Esophagus squamous epithelium (tissue), 5 donors: ENCODE measurements around the gene TNFRSF13B. TPM values are rescaled to one million over a fixed set of nuclear protein-coding genes. Genes with fewer than 3 reads are reported as not detected.

Experiments
- DNase-seq: peaks from one replicate; lab custom pipeline; 2025; lab: John Stamatoyannopoulos, UW
- H3K27ac ChIP-seq, 4 donors: fragments of 200-600 bp; sonication (generic); one replicate each; pipeline ENCODE4 v1.5.1; 2016 to 2019; ENCODE audit warnings: mild to moderate bottlenecking in 1 of 4
- H3K27me3 ChIP-seq, 4 donors: fragments of 200-600 bp; sonication (generic); 1 replicate in 3 of 4; 2 replicates in 1 of 4; pipeline versions ENCODE4 v1.5.1 to v1.6.0; 2017 to 2021; ENCODE audit warnings: antibody characterized with exemption in 1 of 4
- H3K36me3 ChIP-seq, 3 donors: fragments of 200-600 bp; sonication (generic); one replicate each; pipeline ENCODE4 v1.5.1; 2016 to 2019
- H3K4me1 ChIP-seq, 3 donors: fragments of 200-600 bp; sonication (generic); one replicate each; pipeline ENCODE4 v1.5.1; 2017 to 2019
- H3K4me3 ChIP-seq, 4 donors: fragments of 200-600 bp; sonication (generic); 1 replicate in 3 of 4; 2 replicates in 1 of 4; pipeline ENCODE4 v1.5.1; 2016 to 2019; ENCODE audit warnings: mild to moderate bottlenecking in 2 of 4, moderate library complexity in 1 of 4
- H3K9me3 ChIP-seq, 3 donors: fragments of 200-600 bp; sonication (generic); one replicate each; pipeline ENCODE4 v1.5.1; 2016 to 2019
- POLR2A ChIP-seq, 4 donors: fragments of 450-650 bp; IDR thresholded peaks; one replicate each; pipeline ENCODE4 v1.6.1; 2017; ENCODE audit warnings: antibody characterized with exemption in 4 of 4, mild to moderate bottlenecking in 4 of 4, moderate library complexity in 3 of 4
- WGBS, 2 donors: methylation state at CpG; one replicate each; pipeline ENCODE4 v1.1.5; 2018; 5-methylcytosine and 5-hydroxymethylcytosine counted together
- intact Hi-C: fragments of 100-400 bp; cut with DNase I; formaldehyde crosslinking; loops from one replicate; pipeline ENCODE4 v1.15.0; 2022
- total RNA-seq, 4 donors: library from RNA; depleted of rRNA; stranded (reverse); fragments of >200 nt; gene quantifications; one replicate each; pipeline ENCODE4 v1.1.0, GENCODE V29; 2016
- TF ChIP-seq, protein P1 (sequence below), 6 experiments: fragments of 450-650 bp in 4 of 6; fragments of 200-600 bp in 2 of 6; sonication (generic) in 2 of 6; IDR thresholded peaks; one replicate each; pipeline ENCODE4 v1.5.1; 2016 to 2019; ENCODE audit warnings: antibody characterized with exemption in 6 of 6, mild to moderate bottlenecking in 4 of 6, moderate library complexity in 4 of 6
- donor health status: DM: yes; HTN: yes; CAD: no.

The TNFRSF13B gene
- total RNA-seq, 4 donors from 2014 or later = not detected

DNA sequence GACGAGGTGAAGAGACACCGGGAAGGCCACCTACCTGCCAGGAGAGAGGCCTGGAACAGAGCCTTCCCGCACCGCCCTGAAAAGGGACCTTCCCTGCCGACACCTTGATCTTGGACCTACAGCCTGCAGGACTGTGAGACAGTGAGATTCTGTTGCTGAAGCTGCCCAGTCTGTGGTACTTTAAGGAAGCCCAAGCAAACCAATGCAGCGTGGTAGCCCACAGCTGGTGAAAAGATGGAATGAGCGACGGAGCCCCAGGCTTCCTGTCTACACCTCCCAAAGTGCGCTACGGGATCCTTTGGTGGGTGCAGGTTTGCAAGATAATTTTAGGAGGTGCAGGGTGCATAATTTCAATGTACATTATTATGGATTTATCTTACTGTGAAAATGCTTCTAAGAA lies 33.9 kb downstream of the TNFRSF13B start:
- no peaks in the 10 kb centered on the region for H3K9me3 ChIP-seq
- no peak overlapping the region for H3K4me3 ChIP-seq
- TF ChIP-seq POLR2A (IDR thresholded peaks at IDR 0.05) = no peak
- TF ChIP-seq, protein P1, sequence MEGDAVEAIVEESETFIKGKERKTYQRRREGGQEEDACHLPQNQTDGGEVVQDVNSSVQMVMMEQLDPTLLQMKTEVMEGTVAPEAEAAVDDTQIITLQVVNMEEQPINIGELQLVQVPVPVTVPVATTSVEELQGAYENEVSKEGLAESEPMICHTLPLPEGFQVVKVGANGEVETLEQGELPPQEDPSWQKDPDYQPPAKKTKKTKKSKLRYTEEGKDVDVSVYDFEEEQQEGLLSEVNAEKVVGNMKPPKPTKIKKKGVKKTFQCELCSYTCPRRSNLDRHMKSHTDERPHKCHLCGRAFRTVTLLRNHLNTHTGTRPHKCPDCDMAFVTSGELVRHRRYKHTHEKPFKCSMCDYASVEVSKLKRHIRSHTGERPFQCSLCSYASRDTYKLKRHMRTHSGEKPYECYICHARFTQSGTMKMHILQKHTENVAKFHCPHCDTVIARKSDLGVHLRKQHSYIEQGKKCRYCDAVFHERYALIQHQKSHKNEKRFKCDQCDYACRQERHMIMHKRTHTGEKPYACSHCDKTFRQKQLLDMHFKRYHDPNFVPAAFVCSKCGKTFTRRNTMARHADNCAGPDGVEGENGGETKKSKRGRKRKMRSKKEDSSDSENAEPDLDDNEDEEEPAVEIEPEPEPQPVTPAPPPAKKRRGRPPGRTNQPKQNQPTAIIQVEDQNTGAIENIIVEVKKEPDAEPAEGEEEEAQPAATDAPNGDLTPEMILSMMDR (IDR thresholded peaks at IDR 0.05) = no peak
- 69 to 82% methylated on average over 10 of the region's 10 CpGs for WGBS, 2 donors
- DNase-seq = no peak
- intact Hi-C loops = no loop called here
- H3K4me1 ChIP-seq = no peaks in the 10 kb centered on the region
- H3K27ac ChIP-seq = no peak overlapping the region
- H3K27me3 ChIP-seq = peaks cover 0 to 19% (median 0%) of the 10 kb centered on the region in 4 donors
- no peaks in the 10 kb centered on the region for H3K36me3 ChIP-seq

DNA sequence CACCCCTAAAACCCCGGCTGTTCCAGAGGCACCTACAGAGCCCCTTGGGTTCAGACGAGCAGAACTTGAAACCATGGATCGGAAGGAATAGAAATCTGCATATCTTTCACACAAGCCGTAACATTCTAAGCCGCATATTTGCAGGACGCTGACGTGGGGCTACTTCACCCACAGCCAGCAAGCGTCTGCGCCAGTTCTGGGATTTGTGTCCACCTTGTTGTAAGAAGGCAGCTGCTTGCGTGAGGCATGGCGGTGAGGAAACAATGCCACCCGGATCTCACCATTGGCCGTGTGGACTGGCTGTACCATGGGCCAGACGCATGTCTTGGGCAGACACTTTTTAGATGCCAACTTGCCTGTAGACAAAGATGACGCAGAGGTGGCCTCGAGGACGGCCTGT lies 34.5 kb downstream of the TNFRSF13B start:
- no peak for DNase-seq
- no peak for TF ChIP-seq POLR2A (IDR thresholded peaks at IDR 0.05)
- TF ChIP-seq, protein P1 (IDR thresholded peaks at IDR 0.05) = no peak
- H3K4me3 ChIP-seq = no peak overlapping the region
- H3K4me1 ChIP-seq = no peaks in the 10 kb centered on the region
- peaks cover 0 to 20% (median 0%) of the 10 kb centered on the region in 4 donors for H3K27me3 ChIP-seq
- H3K27ac ChIP-seq = no peak overlapping the region
- intact Hi-C loops = no loop called here
- H3K36me3 ChIP-seq = no peaks in the 10 kb centered on the region
- 68 to 91% methylated on average over 12 to 17 of the region's 17 CpGs for WGBS, 2 donors
- H3K9me3 ChIP-seq = no peaks in the 10 kb centered on the region

- TF ChIP-seq POLR2A (IDR thresholded peaks at IDR 0.05) = no peak
- TF ChIP-seq, protein P1 (IDR thresholded peaks at IDR 0.05) = no peak
- H3K4me1 ChIP-seq = no peaks in the 10 kb centered on the region
- no peaks in the 10 kb centered on the region for H3K9me3 ChIP-seq
- WGBS, 2 donors = 52 to 57% methylated on average over 5 of the region's 6 CpGs
- DNase-seq = no peak
- H3K36me3 ChIP-seq = no peaks in the 10 kb centered on the region
- intact Hi-C loops = no loop called here
- H3K27ac ChIP-seq = no peak overlapping the region
- peaks cover 0 to 25% (median 0%) of the 10 kb centered on the region in 4 donors for H3K27me3 ChIP-seq
- H3K4me3 ChIP-seq = no peak overlapping the region
Measured at GRCh38 chr17:16936536-16937310, 35.2 kb downstream of the TNFRSF13B start.

DNA sequence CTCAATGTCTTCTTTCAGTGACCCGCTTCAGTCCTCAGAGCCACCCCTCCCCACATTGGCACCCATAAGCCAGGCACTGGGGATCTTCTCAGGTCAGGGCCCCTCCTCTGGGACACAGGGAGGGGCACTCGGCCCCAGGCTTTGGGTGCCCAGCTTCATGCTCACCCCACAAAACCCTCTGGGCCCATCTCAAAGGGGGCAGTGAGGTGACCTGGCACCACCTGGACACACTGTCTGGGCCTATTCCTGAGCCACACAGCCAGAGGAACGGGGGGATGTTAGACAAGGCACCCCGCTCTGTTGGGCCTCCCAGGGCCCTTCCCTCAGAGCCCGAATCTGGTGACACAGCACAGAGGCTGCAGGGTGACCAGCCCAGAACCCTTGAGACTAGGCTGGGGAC lies 36.1 kb downstream of the TNFRSF13B start:
- TF ChIP-seq, protein P1 (IDR thresholded peaks at IDR 0.05) = no peak
- TF ChIP-seq POLR2A (IDR thresholded peaks at IDR 0.05) = no peak
- H3K27me3 ChIP-seq = peaks cover 0 to 25% (median 0%) of the 10 kb centered on the region in 4 donors
- H3K4me1 ChIP-seq = no peaks in the 10 kb centered on the region
- no peak overlapping the region for H3K4me3 ChIP-seq
- H3K27ac ChIP-seq = no peak overlapping the region
- intact Hi-C loops = no loop called here
- no peak for DNase-seq
- WGBS, 2 donors = 100% methylated on average over 1 to 4 of the region's 5 CpGs
- no peaks in the 10 kb centered on the region for H3K9me3 ChIP-seq
- H3K36me3 ChIP-seq = no peaks in the 10 kb centered on the region

GRCh38 chr17:16935241-16935663 lies 36.7 kb downstream of the TNFRSF13B start:
- H3K36me3 ChIP-seq = no peaks in the 10 kb centered on the region
- WGBS, 2 donors = 100% methylated on average over 1 to 3 of the region's 5 CpGs
- no peak for DNase-seq

More at GRCh38 chr17:16935241-16935663, 36.7 kb downstream of the TNFRSF13B start:
- Histone ChIP-seq H3K4me3 (no peak overlapping the region), H3K4me1 (no peaks in the 10 kb centered on the region), H3K27me3 (peaks cover 0 to 21% (median 0%) of the 10 kb centered on the region in 4 donors), H3K9me3 (no peaks in the 10 kb centered on the region), H3K27ac (no peak overlapping the region)
- TF ChIP-seq POLR2A (IDR thresholded peaks at IDR 0.05) = no peak
- TF ChIP-seq, protein P1 (IDR thresholded peaks at IDR 0.05) = no peak
- intact Hi-C loops = no loop called here
